HepG2 (cell line): Measurements from ENCODE around the gene HEBP1. TPM values are rescaled to one million over a fixed set of nuclear protein-coding genes. Genes with fewer than 3 reads are reported as not detected.

Source experiments
- ATAC-seq: fragments of 200-7000 bp; cut with Tn5 transposase; 3 replicates; pipeline ENCODE4 v1.9.1; 2020; ENCODE audit warnings: mild to moderate bottlenecking, moderate library complexity
- BruUV-seq: library from RNA; stranded (reverse); fragments of 400-500 nt; replicated peaks from 2 replicates; lab custom pipeline; 2021; lab: Mats Ljungman, UMichigan
- CTCF ChIA-PET: fragments of 300-600 bp; formaldehyde crosslinking; extraction: SDS; loops from one replicate; lab custom pipeline; 2021; ENCODE audit warnings: low total read pairs, inconsistent platforms, low intra/inter-chr PET ratio; lab: Yijun Ruan, JAX
- POLR2A ChIA-PET: fragments of 350-600 bp; sonication (Branson Sonifier 250); formaldehyde crosslinking; loops from one replicate; lab custom pipeline; 2020; ENCODE audit warnings: antibody characterized with exemption, inconsistent platforms; lab: Yijun Ruan, JAX
- DNase-seq: peaks from one replicate; pipeline ENCODE4 v3.0.0-alpha.2; 2015; ENCODE audit warnings: low spot score
- FAIRE-seq: peaks from 3 replicates; lab custom pipeline; 2011; peaks lifted over from hg19 to GRCh38; lab: Jason Lieb, UNC
- H2AFZ ChIP-seq: one replicate; pipeline ENCODE4 v1.6.1; 2011; ENCODE audit warnings: low read length, inconsistent platforms
- H3K27ac ChIP-seq: fragments of 300-600 bp; 3 replicates; pipeline ENCODE4 v1.8.0; 2011; ENCODE audit warnings: mixed run types, mild to moderate bottlenecking, mixed read lengths, low read length, inconsistent platforms; ENCODE audit not compliant: insufficient read depth; ENCODE audit errors: extremely low read length
- H3K27me3 ChIP-seq, 2 experiments: fragments of 200-600 bp in 1 of 2; 2 replicates in 1 of 2; 3 replicates in 1 of 2; pipeline versions ENCODE4 v1.6.0 to v1.8.0; 2011; ENCODE audit warnings: low read length in 2 of 2, mild to moderate bottlenecking in 2 of 2, moderate library complexity in 2 of 2, inconsistent platforms in 1 of 2; ENCODE audit not compliant: insufficient read depth in 2 of 2, control insufficient read depth in 1 of 2
- H3K36me3 ChIP-seq, 2 experiments: fragments of 200-600 bp in 1 of 2; replicated peaks in 1 of 2; 2 replicates in 1 of 2; 3 replicates in 1 of 2; pipeline versions ENCODE4 v1.5.1 to v1.8.0; 2011; ENCODE audit warnings: low read length in 2 of 2, inconsistent platforms in 1 of 2; ENCODE audit not compliant: insufficient read depth in 2 of 2, control insufficient read depth in 1 of 2
- H3K4me1 ChIP-seq: 2 replicates; pipeline ENCODE4 v1.5.1; 2012; ENCODE audit warnings: low read length, inconsistent platforms; ENCODE audit not compliant: insufficient read depth
- H3K4me2 ChIP-seq: 2 replicates; pipeline ENCODE4 v1.6.0; 2011; ENCODE audit warnings: low read depth, low read length, inconsistent platforms
- H3K4me3 ChIP-seq, 3 experiments: fragments of 200-600 bp in 1 of 3; sonication (generic), shearing (Covaris generic) in 1 of 3; replicated peaks in 1 of 3; 2 replicates each; pipeline ENCODE4 v1.5.1; 2011 to 2016; ENCODE audit warnings: low read length in 3 of 3, inconsistent platforms in 2 of 3, low read depth in 2 of 3, mild to moderate bottlenecking in 2 of 3, control low read depth in 1 of 3, mixed read lengths in 1 of 3; ENCODE audit not compliant: insufficient read depth in 1 of 3
- H3K79me2 ChIP-seq: one replicate; pipeline ENCODE4 v1.6.1; 2011; ENCODE audit warnings: low read length, inconsistent platforms; ENCODE audit not compliant: insufficient read depth
- H3K9ac ChIP-seq: 2 replicates; pipeline ENCODE4 v1.6.0; 2011; ENCODE audit warnings: mild to moderate bottlenecking, low read depth, low read length, inconsistent platforms; ENCODE audit not compliant: insufficient read depth
- H3K9me3 ChIP-seq: 2 replicates; pipeline ENCODE4 v1.5.1; 2012; ENCODE audit warnings: mild to moderate bottlenecking, low read length
- H4K20me1 ChIP-seq: 2 replicates; pipeline ENCODE4 v1.6.0; 2011; ENCODE audit warnings: inconsistent platforms, mild to moderate bottlenecking, low read length, moderate library complexity; ENCODE audit not compliant: insufficient read depth
- CHD2 ChIP-seq: IDR thresholded peaks from 2 replicates; pipeline ENCODE4 v1.6.1; 2011; ENCODE audit warnings: low read depth, low read length, improper control_type of control experiment
- HOXA3 ChIP-seq: sonication (generic); formaldehyde crosslinking; IDR thresholded peaks from 2 replicates; pipeline ENCODE4 v1.5.0; 2020; ENCODE audit warnings: missing genetic modification reagents
- SATB2 ChIP-seq: sonication (generic); formaldehyde crosslinking; IDR thresholded peaks from 2 replicates; pipeline ENCODE4 v1.5.0; 2020; ENCODE audit warnings: missing genetic modification reagents
- ZNF326 ChIP-seq: sonication (generic); formaldehyde crosslinking; IDR thresholded peaks from 2 replicates; pipeline ENCODE4 v1.4.0; 2020; ENCODE audit warnings: missing genetic modification reagents, borderline replicate concordance
- ZNF354B ChIP-seq: sonication (generic); formaldehyde crosslinking; IDR thresholded peaks from 2 replicates; pipeline ENCODE4 v1.8.0; 2022; ENCODE audit warnings: mild to moderate bottlenecking, missing genetic modification reagents
- ZNF704 ChIP-seq: sonication (generic); formaldehyde crosslinking; IDR thresholded peaks from 2 replicates; pipeline ENCODE4 v1.8.1; 2023; ENCODE audit warnings: mild to moderate bottlenecking, inconsistent platforms, moderate library complexity, missing genetic modification reagents, borderline replicate concordance
- ZNF841 ChIP-seq: sonication (generic); formaldehyde crosslinking; IDR thresholded peaks from 2 replicates; pipeline ENCODE4 v1.8.1; 2023; ENCODE audit warnings: missing genetic modification reagents, borderline replicate concordance
- ZNF883 ChIP-seq: sonication (generic); formaldehyde crosslinking; IDR thresholded peaks from 2 replicates; pipeline ENCODE4 v1.5.1; 2020; ENCODE audit warnings: mild to moderate bottlenecking, missing genetic modification reagents; ENCODE audit errors: not compliant biosample characterization
- WGBS: methylation state at CpG from one replicate; pipeline ENCODE4 v1.1.6; 2017; ENCODE audit warnings: low lambda C conversion rate; 5-methylcytosine and 5-hydroxymethylcytosine counted together
- in situ Hi-C: cut with HindIII; loops from 2 replicates; pipeline ENCODE4 v1.10.0; 2017; ENCODE audit warnings: low pct_unique_long_range_greater_than_20kb; ENCODE audit not compliant: extremely low pct_ligation_motif_present
- intact Hi-C: fragments of 100-400 bp; cut with micrococcal nuclease; formaldehyde crosslinking; loops from one replicate; pipeline ENCODE4 v1.10.0; 2022; ENCODE audit not compliant: unreplicated experiment
- polyA plus RNA-seq, 8 experiments: library from polyadenylated mRNA; depleted of rRNA in 3 of 8; stranded (reverse) in 7 of 8; unstranded in 1 of 8; fragments of >200 nt; fragmentation: Illumina TruSeq in 4 of 8; extraction: Trizol in 4 of 8; gene quantifications; 2 replicates each; pipeline versions ENCODE4 v1.2.1 to v1.2.3, GENCODE V29; 2011 to 2016; ENCODE audit warnings: low read depth in 4 of 8, missing spikeins in 1 of 8, mixed read lengths in 1 of 8; ENCODE audit not compliant: insufficient read depth in 1 of 8
- total RNA-seq, 5 experiments: library from RNA; depleted of rRNA; stranded (reverse); fragments of >200 nt; fragmentation: Illumina TruSeq; extraction: Trizol; gene quantifications; 2 replicates each; pipeline ENCODE4 v1.2.3, GENCODE V29; 2016; ENCODE audit warnings: low read depth in 1 of 5
- TF ChIP-seq, protein P1 (sequence below), 2 experiments: sonication (generic) in 1 of 2; formaldehyde crosslinking in 1 of 2; IDR thresholded peaks; 2 replicates each; pipeline versions ENCODE4 v1.5.1 to v1.6.1; 2011 to 2020; ENCODE audit warnings: borderline replicate concordance in 1 of 2, low read depth in 1 of 2, low read length in 1 of 2, mild to moderate bottlenecking in 1 of 2, missing genetic modification reagents in 1 of 2, moderate library complexity in 1 of 2
- TF ChIP-seq, protein P2 (sequence below): sonication (generic); formaldehyde crosslinking; IDR thresholded peaks from 2 replicates; pipeline ENCODE4 v1.4.0; 2020; ENCODE audit warnings: missing genetic modification reagents

The HEBP1 gene
- total and polyA plus RNA-seq, 2 of the 13 experiments (the other 11 are each of a cell fraction or from before 2014, with no cell fraction given) = 7.8 to 9.4 TPM

- TF ChIP-seq ZNF326 (CRISPR knock-in tag) = no peak
- TF ChIP-seq ZNF841 (CRISPR knock-in tag) = no peak
- TF ChIP-seq, protein P1, sequence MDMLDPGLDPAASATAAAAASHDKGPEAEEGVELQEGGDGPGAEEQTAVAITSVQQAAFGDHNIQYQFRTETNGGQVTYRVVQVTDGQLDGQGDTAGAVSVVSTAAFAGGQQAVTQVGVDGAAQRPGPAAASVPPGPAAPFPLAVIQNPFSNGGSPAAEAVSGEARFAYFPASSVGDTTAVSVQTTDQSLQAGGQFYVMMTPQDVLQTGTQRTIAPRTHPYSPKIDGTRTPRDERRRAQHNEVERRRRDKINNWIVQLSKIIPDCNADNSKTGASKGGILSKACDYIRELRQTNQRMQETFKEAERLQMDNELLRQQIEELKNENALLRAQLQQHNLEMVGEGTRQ (IDR thresholded peaks at IDR 0.05; ENCODE audit: low read depth, low read length) = no peak
- TF ChIP-seq, protein P1 (CRISPR knock-in tag; IDR thresholded peaks at IDR 0.05; ENCODE audit: borderline replicate concordance) = no peak
- no peak for TF ChIP-seq CHD2
- no peak for TF ChIP-seq ZNF704 (CRISPR knock-in tag)
- no peak for TF ChIP-seq SATB2 (CRISPR knock-in tag)
Measured at GRCh38 chr12:12990700-12991468, 9.2 kb downstream of the HEBP1 start (continued).

DNA sequence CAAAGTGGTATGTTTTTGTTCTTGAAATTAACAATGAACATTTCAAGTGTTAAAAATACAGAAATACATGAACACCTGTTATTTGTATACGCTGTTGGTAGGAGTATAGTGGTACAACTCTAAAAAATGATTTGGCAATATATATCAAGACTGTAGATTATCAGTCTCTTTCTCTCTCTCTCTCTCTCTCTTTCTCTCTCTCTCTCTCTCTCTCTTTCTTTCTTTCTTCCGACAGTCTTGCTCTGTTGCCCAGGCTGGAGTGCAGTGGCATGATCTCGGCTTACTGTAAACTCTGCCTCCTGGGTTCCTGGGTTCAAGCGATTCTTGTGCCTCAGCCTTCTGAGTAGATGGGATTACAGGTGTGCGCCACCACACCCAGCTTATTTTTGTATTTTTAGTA, 12.6 kb downstream of the HEBP1 start:
- H4K20me1 ChIP-seq = no peaks in the 10 kb centered on the region
- in situ Hi-C loops = no loop called here
- no peak for TF ChIP-seq ZNF354B (CRISPR knock-in tag)
- TF ChIP-seq ZNF883 = no peak
- TF ChIP-seq HOXA3 = no peak
- TF ChIP-seq, protein P2, sequence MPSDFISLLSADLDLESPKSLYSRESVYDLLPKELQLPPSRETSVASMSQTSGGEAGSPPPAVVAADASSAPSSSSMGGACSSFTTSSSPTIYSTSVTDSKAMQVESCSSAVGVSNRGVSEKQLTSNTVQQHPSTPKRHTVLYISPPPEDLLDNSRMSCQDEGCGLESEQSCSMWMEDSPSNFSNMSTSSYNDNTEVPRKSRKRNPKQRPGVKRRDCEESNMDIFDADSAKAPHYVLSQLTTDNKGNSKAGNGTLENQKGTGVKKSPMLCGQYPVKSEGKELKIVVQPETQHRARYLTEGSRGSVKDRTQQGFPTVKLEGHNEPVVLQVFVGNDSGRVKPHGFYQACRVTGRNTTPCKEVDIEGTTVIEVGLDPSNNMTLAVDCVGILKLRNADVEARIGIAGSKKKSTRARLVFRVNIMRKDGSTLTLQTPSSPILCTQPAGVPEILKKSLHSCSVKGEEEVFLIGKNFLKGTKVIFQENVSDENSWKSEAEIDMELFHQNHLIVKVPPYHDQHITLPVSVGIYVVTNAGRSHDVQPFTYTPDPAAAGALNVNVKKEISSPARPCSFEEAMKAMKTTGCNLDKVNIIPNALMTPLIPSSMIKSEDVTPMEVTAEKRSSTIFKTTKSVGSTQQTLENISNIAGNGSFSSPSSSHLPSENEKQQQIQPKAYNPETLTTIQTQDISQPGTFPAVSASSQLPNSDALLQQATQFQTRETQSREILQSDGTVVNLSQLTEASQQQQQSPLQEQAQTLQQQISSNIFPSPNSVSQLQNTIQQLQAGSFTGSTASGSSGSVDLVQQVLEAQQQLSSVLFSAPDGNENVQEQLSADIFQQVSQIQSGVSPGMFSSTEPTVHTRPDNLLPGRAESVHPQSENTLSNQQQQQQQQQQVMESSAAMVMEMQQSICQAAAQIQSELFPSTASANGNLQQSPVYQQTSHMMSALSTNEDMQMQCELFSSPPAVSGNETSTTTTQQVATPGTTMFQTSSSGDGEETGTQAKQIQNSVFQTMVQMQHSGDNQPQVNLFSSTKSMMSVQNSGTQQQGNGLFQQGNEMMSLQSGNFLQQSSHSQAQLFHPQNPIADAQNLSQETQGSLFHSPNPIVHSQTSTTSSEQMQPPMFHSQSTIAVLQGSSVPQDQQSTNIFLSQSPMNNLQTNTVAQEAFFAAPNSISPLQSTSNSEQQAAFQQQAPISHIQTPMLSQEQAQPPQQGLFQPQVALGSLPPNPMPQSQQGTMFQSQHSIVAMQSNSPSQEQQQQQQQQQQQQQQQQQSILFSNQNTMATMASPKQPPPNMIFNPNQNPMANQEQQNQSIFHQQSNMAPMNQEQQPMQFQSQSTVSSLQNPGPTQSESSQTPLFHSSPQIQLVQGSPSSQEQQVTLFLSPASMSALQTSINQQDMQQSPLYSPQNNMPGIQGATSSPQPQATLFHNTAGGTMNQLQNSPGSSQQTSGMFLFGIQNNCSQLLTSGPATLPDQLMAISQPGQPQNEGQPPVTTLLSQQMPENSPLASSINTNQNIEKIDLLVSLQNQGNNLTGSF (CRISPR knock-in tag) = no peak
- TF ChIP-seq, all 625 proteins: peak for 0
- DNase-seq (no peak), FAIRE-seq (no peak), ATAC-seq (no peak)
- Histone ChIP-seq H3K79me2 (no peaks in the 10 kb centered on the region), H3K9ac (no peak overlapping the region), H3K27ac (no peak overlapping the region), H3K36me3 (peaks cover 16 to 44% of the 10 kb centered on the region in 2 experiments), H3K27me3 (no peaks in the 10 kb centered on the region), H3K9me3 (no peaks in the 10 kb centered on the region), H3K4me2 (no peak overlapping the region), H2AFZ (no peak overlapping the region), H3K4me3 (no peak overlapping the region), H3K4me1 (peaks cover 3% of the 10 kb centered on the region)
- POLR2A ChIA-PET = no interaction called here
- no TSS peak for BruUV-seq
- intact Hi-C loops = loop anchor here (2.0 kb wide), 1 partner anchor 225 kb away; no protein-coding TSS in a partner anchor
- WGBS = 81% methylated on average over 5 of the region's 5 CpGs
- CTCF ChIA-PET = no interaction called here
